HepG2 (cell line): Measurements from ENCODE around the gene PTMA. TPM values are rescaled to one million over a fixed set of nuclear protein-coding genes. Genes with fewer than 3 reads are reported as not detected.

Experiments
- DRAP1 ChIP-seq: IDR thresholded peaks from 2 replicates; pipeline ENCODE4 v1.6.1; 2016; ENCODE audit warnings: missing genetic modification reagents, missing compliant biosample characterization
- GLI4 ChIP-seq: sonication (generic); formaldehyde crosslinking; IDR thresholded peaks from 2 replicates; pipeline ENCODE4 v1.5.1; 2020; ENCODE audit warnings: missing genetic modification reagents, mild to moderate bottlenecking, moderate library complexity, borderline replicate concordance
- KLF6 ChIP-seq: IDR thresholded peaks from 2 replicates; pipeline ENCODE4 v1.8.0; 2016; ENCODE audit warnings: missing biosample characterization, missing genetic modification reagents
- NFATC3 ChIP-seq: sonication (generic); formaldehyde crosslinking; IDR thresholded peaks from 2 replicates; pipeline ENCODE4 v1.5.1; 2020; ENCODE audit warnings: mild to moderate bottlenecking, missing genetic modification reagents
- NFYB ChIP-seq: sonication (generic); formaldehyde crosslinking; IDR thresholded peaks from 2 replicates; pipeline ENCODE4 v1.4.0; 2020; ENCODE audit warnings: missing genetic modification reagents
- NR3C1 ChIP-seq: sonication (generic); formaldehyde crosslinking; IDR thresholded peaks from 2 replicates; pipeline ENCODE4 v1.4.0; 2020; ENCODE audit warnings: missing genetic modification reagents
- ZFP37 ChIP-seq: sonication (generic); formaldehyde crosslinking; IDR thresholded peaks from 2 replicates; pipeline ENCODE4 v1.4.0; 2020; ENCODE audit warnings: missing genetic modification reagents, borderline replicate concordance
- ZFP41 ChIP-seq: sonication (generic); formaldehyde crosslinking; IDR thresholded peaks from 2 replicates; pipeline ENCODE4 v1.4.0; 2020; ENCODE audit warnings: mild to moderate bottlenecking, missing genetic modification reagents, borderline replicate concordance
- ZNF512B ChIP-seq: sonication (generic); formaldehyde crosslinking; IDR thresholded peaks from 2 replicates; pipeline ENCODE4 v1.5.1; 2020; ENCODE audit warnings: missing genetic modification reagents, mild to moderate bottlenecking, borderline replicate concordance
- polyA plus RNA-seq, 8 experiments: library from polyadenylated mRNA; depleted of rRNA in 3 of 8; stranded (reverse) in 7 of 8; unstranded in 1 of 8; fragments of >200 nt; fragmentation: Illumina TruSeq in 4 of 8; extraction: Trizol in 4 of 8; gene quantifications; 2 replicates each; pipeline versions ENCODE4 v1.2.1 to v1.2.3, GENCODE V29; 2011 to 2016; ENCODE audit warnings: low read depth in 4 of 8, missing spikeins in 1 of 8, mixed read lengths in 1 of 8; ENCODE audit not compliant: insufficient read depth in 1 of 8
- total RNA-seq, 5 experiments: library from RNA; depleted of rRNA; stranded (reverse); fragments of >200 nt; fragmentation: Illumina TruSeq; extraction: Trizol; gene quantifications; 2 replicates each; pipeline ENCODE4 v1.2.3, GENCODE V29; 2016; ENCODE audit warnings: low read depth in 1 of 5
- TF ChIP-seq, protein P1 (sequence below): sonication (generic); formaldehyde crosslinking; IDR thresholded peaks from 2 replicates; pipeline ENCODE4 v1.4.0; 2020; ENCODE audit warnings: missing genetic modification reagents
- TF ChIP-seq, protein P2 (sequence below): sonication (generic); formaldehyde crosslinking; conservative IDR thresholded peaks from 2 replicates; pipeline ENCODE4 v1.5.0; 2020; ENCODE audit warnings: missing genetic modification reagents
- TF ChIP-seq, protein P3 (sequence below): sonication (generic); formaldehyde crosslinking; IDR thresholded peaks from 2 replicates; pipeline ENCODE4 v1.8.0; 2022; ENCODE audit warnings: mild to moderate bottlenecking, missing genetic modification reagents, moderate library complexity

PTMA gene
- total and polyA plus RNA-seq, 2 of the 13 experiments (the other 11 are each of a cell fraction or from before 2014, with no cell fraction given): 190 to 1,086 TPM

- TF ChIP-seq GLI4: peak; percentile 66; the same call in 1 of the 2 replicates
- TF ChIP-seq KLF6: no peak
- peak; percentile 81 for TF ChIP-seq NFYB (CRISPR knock-in tag)
- TF ChIP-seq ZFP41 (CRISPR knock-in tag): 0 out of 2 replicates have a peak, but pooled peaks have one; percentile 55
- no peak; the same call in 1 of the 2 replicates for TF ChIP-seq DRAP1 (CRISPR knock-in tag)
- no peak for TF ChIP-seq ZFP37 (CRISPR knock-in tag)
- TF ChIP-seq, protein P1, sequence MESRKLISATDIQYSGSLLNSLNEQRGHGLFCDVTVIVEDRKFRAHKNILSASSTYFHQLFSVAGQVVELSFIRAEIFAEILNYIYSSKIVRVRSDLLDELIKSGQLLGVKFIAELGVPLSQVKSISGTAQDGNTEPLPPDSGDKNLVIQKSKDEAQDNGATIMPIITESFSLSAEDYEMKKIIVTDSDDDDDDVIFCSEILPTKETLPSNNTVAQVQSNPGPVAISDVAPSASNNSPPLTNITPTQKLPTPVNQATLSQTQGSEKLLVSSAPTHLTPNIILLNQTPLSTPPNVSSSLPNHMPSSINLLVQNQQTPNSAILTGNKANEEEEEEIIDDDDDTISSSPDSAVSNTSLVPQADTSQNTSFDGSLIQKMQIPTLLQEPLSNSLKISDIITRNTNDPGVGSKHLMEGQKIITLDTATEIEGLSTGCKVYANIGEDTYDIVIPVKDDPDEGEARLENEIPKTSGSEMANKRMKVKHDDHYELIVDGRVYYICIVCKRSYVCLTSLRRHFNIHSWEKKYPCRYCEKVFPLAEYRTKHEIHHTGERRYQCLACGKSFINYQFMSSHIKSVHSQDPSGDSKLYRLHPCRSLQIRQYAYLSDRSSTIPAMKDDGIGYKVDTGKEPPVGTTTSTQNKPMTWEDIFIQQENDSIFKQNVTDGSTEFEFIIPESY (CRISPR knock-in tag): peak; percentile 58
- TF ChIP-seq, protein P2, sequence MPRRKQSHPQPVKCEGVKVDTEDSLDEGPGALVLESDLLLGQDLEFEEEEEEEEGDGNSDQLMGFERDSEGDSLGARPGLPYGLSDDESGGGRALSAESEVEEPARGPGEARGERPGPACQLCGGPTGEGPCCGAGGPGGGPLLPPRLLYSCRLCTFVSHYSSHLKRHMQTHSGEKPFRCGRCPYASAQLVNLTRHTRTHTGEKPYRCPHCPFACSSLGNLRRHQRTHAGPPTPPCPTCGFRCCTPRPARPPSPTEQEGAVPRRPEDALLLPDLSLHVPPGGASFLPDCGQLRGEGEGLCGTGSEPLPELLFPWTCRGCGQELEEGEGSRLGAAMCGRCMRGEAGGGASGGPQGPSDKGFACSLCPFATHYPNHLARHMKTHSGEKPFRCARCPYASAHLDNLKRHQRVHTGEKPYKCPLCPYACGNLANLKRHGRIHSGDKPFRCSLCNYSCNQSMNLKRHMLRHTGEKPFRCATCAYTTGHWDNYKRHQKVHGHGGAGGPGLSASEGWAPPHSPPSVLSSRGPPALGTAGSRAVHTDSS (CRISPR knock-in tag): 0 out of 2 replicates have a peak, but pooled peaks have one; percentile 17
- TF ChIP-seq ZNF512B: peak; percentile 37; the same call in 1 of the 2 replicates
- TF ChIP-seq NR3C1 (CRISPR knock-in tag): 0 out of 2 replicates have a peak, but pooled peaks have one; percentile 61
- TF ChIP-seq, protein P3, sequence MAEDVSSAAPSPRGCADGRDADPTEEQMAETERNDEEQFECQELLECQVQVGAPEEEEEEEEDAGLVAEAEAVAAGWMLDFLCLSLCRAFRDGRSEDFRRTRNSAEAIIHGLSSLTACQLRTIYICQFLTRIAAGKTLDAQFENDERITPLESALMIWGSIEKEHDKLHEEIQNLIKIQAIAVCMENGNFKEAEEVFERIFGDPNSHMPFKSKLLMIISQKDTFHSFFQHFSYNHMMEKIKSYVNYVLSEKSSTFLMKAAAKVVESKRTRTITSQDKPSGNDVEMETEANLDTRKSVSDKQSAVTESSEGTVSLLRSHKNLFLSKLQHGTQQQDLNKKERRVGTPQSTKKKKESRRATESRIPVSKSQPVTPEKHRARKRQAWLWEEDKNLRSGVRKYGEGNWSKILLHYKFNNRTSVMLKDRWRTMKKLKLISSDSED (CRISPR knock-in tag): peak; percentile 74; the same call in 1 of the 2 replicates
- TF ChIP-seq NFATC3 (CRISPR knock-in tag): 0 out of 2 replicates have a peak, but pooled peaks have one; percentile 37
Measured at GRCh38 chr2:231680285-231680991, 27.9 kb upstream of the PTMA start (continued).
